Suppressor macrophage treated with lipopolysaccharide for 4 hours (primary cell): Measurements from ENCODE around the gene SLC49A4.

ENCODE experiments used
- DNase-seq: peaks from one replicate; pipeline ENCODE4 v3.0.0-alpha.2; 2020

The SLC49A4 gene

GRCh38 chr3:122787872-122788271 lies 7.0 kb upstream of the SLC49A4 start:
- no peak for DNase-seq

- no peak for DNase-seq
These were observed 5.1 kb upstream of the SLC49A4 start for GRCh38 chr3:122789585-122790273.

- peak; percentile 93 for DNase-seq
These were observed 1.1 kb upstream of the SLC49A4 start, which contains the start of gene HSPBAP1 for GRCh38 chr3:122793568-122794416. Gene HSPBAP1, minus strand, starts transcription at chr3:122793831. Its CDS starts 151 bp downstream, at chr3:122793680.

- no peak for DNase-seq
These were observed 438 bp upstream of the SLC49A4 start for GRCh38 chr3:122794483-122794778.

GRCh38 chr3:122795674-122796195 lies 866 bp downstream of the SLC49A4 start:
- DNase-seq, result peak; percentile 56

GRCh38 chr3:122797291-122797690 lies 2.4 kb downstream of the SLC49A4 start:
- DNase-seq, result peak; percentile 32

- DNase-seq, result no peak
These were observed 4.5 kb downstream of the SLC49A4 start for GRCh38 chr3:122799322-122799721.

GRCh38 chr3:122800031-122800430 lies 5.2 kb downstream of the SLC49A4 start:
- no peak for DNase-seq

GRCh38 chr3:122800706-122801237 lies 5.9 kb downstream of the SLC49A4 start:
- DNase-seq, result peak; percentile 43

- DNase-seq, result no peak
These were observed 7.5 kb downstream of the SLC49A4 start for GRCh38 chr3:122802323-122802722.

GRCh38 chr3:122803977-122804376 lies 9.1 kb downstream of the SLC49A4 start:
- no peak for DNase-seq

- DNase-seq, result no peak
These were observed 15.9 kb downstream of the SLC49A4 start for GRCh38 chr3:122810734-122811133.

- DNase-seq, result no peak
These were observed 21.7 kb downstream of the SLC49A4 start for GRCh38 chr3:122816587-122816986.

GRCh38 chr3:122824465-122825381 lies 29.9 kb downstream of the SLC49A4 start:
- DNase-seq, result peak; percentile 49

- DNase-seq, result peak; percentile 76
These were observed 30.6 kb downstream of the SLC49A4 start for GRCh38 chr3:122825460-122825859.

- DNase-seq, result no peak
These were observed 31.4 kb downstream of the SLC49A4 start for GRCh38 chr3:122826278-122826677.

GRCh38 chr3:122828281-122828680 lies 33.4 kb downstream of the SLC49A4 start:
- no peak for DNase-seq

GRCh38 chr3:122835590-122835989 lies 40.7 kb downstream of the SLC49A4 start:
- no peak for DNase-seq

- no peak for DNase-seq
These were observed 48.7 kb downstream of the SLC49A4 start for GRCh38 chr3:122843604-122844003.

GRCh38 chr3:122857019-122857418 lies 62.1 kb downstream of the SLC49A4 start:
- DNase-seq, result peak; percentile 73

- peak; percentile 27 for DNase-seq
These were observed 63.5 kb downstream of the SLC49A4 start for GRCh38 chr3:122858373-122858772.

- DNase-seq, result no peak
These were observed 64.3 kb downstream of the SLC49A4 start for GRCh38 chr3:122859021-122859805.
